ENCODE results near the gene KCNG1.

- TF ChIP-seq CTCF (IDR thresholded peaks at IDR 0.05) (no peak), POLR2A (IDR thresholded peaks at IDR 0.05) (no peak)
Observed at GRCh38 chr20:51046021-51046985, 23.4 kb upstream of the KCNG1 start.

All from esophagus squamous epithelium (tissue), 4 donors.